ENCODE data around the gene MEGF6. TPM values are rescaled to one million over a fixed set of nuclear protein-coding genes. Genes with fewer than 3 reads are reported as not detected.

Gene MEGF6
- total RNA-seq, 1 experiment from 2014 or later = 14.3 TPM

DNA sequence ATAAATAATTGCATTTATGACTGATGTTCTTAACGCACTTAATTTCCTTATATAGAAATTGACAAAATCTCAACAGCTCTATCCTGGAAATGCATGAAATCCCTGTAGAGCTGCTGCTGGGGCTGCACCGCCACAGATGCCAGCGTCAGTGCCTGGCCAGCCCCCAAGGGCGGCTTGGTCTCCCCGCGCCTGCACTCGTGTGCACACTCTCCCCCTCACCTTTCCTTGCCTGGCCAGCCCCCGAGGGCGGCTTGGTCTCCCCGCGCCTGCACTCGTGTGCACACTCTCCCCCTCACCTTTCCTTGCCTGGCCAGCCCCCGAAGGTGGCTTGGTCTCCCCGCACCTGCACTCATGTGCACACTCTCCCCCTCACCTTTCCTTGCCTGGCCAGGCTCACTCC lies 24.8 kb upstream of the MEGF6 start:
- Mint-ChIP-seq H3K27ac (ENCODE audit: low read depth, unreplicated experiment) (no peak overlapping the region), H3K9me3 (ENCODE audit: unreplicated experiment) (no peaks in the 10 kb centered on the region), H3K36me3 (ENCODE audit: insufficient read depth, unreplicated experiment) (peaks cover 32% of the 10 kb centered on the region), H3K27me3 (ENCODE audit: insufficient read depth, unreplicated experiment) (no peaks in the 10 kb centered on the region), H3K4me3 (ENCODE audit: unreplicated experiment) (no peak overlapping the region), H3K4me1 (ENCODE audit: insufficient read depth, unreplicated experiment) (no peaks in the 10 kb centered on the region)
- TF ChIP-seq, protein P1, sequence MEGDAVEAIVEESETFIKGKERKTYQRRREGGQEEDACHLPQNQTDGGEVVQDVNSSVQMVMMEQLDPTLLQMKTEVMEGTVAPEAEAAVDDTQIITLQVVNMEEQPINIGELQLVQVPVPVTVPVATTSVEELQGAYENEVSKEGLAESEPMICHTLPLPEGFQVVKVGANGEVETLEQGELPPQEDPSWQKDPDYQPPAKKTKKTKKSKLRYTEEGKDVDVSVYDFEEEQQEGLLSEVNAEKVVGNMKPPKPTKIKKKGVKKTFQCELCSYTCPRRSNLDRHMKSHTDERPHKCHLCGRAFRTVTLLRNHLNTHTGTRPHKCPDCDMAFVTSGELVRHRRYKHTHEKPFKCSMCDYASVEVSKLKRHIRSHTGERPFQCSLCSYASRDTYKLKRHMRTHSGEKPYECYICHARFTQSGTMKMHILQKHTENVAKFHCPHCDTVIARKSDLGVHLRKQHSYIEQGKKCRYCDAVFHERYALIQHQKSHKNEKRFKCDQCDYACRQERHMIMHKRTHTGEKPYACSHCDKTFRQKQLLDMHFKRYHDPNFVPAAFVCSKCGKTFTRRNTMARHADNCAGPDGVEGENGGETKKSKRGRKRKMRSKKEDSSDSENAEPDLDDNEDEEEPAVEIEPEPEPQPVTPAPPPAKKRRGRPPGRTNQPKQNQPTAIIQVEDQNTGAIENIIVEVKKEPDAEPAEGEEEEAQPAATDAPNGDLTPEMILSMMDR (IDR thresholded peaks at IDR 0.05; ENCODE audit: unreplicated experiment) = no peak
- CTCF ChIA-PET = interaction anchor here (0.6 to 0.9 kb wide), 2 partner anchors 14 to 22 kb away, joined by 4 read pairs; partner anchors contain the start of gene WRAP73
- intact Hi-C loops (cut with micrococcal nuclease) = no loop called here
- POLR2A ChIA-PET = interaction anchor here (0.8 to 1.5 kb wide), 3 partner anchors 10 to 67 kb away, joined by 3 to 4 read pairs (median 3); no protein-coding TSS in a partner anchor
- DNase-seq (ENCODE audit: unreplicated experiment) = no peak
- no TSS peak for BruUV-seq (replicated peaks)

DNA sequence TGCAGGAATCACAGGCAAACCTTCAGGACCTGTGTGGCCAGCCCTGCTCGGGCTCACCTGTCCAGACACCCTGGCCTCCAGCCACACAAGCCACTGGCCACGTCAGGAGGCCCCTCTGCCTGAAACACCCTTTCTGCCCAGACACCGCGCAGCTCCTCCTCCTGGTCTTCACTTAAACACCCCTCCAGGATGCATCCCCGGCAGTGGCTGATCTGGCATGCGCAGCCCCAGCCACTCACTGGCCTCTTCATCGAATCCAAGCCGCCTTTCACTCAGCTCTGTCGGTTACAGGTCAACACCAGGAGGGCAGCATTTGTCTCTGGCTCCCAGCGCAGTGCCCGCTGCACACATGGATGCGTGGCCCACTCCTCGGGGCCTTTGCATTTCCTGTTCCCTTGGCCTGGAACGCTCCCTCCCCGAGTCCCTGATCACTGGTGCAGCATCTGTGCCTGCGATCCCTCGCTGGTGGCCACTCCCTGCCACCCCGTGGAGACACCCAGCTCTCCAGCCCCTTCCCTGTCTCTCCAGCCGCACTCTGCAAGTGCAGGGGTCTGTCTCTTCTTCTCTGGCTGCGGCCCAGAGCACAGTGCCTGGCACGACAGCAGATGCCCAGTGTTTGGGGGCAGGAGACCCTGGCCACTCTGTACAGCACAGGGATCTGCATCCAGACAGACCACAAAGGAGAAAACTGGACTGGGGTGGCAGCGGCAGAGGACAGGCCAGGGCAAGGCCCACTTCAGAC lies 22.9 kb upstream of the MEGF6 start:
- Mint-ChIP-seq H3K9me3 (ENCODE audit: unreplicated experiment) (no peaks in the 10 kb centered on the region), H3K4me1 (ENCODE audit: insufficient read depth, unreplicated experiment) (no peaks in the 10 kb centered on the region), H3K27ac (ENCODE audit: low read depth, unreplicated experiment) (no peak overlapping the region), H3K36me3 (ENCODE audit: insufficient read depth, unreplicated experiment) (peaks cover 46% of the 10 kb centered on the region), H3K27me3 (ENCODE audit: insufficient read depth, unreplicated experiment) (no peaks in the 10 kb centered on the region), H3K4me3 (ENCODE audit: unreplicated experiment) (no peak overlapping the region)
- BruUV-seq (replicated peaks) = no TSS peak
- intact Hi-C loops (cut with micrococcal nuclease) = no loop called here
- CTCF ChIA-PET = interaction anchor here (1.5 kb wide), 1 partner anchor 14 kb away, joined by 4 read pairs; no protein-coding TSS in a partner anchor
- TF ChIP-seq, protein P1 (IDR thresholded peaks at IDR 0.05; ENCODE audit: unreplicated experiment) = no peak
- no peak for DNase-seq (ENCODE audit: unreplicated experiment)
- POLR2A ChIA-PET = interaction anchor here (0.6 kb wide), 1 partner anchor 35 kb away, joined by 4 read pairs; no protein-coding TSS in a partner anchor

DNA sequence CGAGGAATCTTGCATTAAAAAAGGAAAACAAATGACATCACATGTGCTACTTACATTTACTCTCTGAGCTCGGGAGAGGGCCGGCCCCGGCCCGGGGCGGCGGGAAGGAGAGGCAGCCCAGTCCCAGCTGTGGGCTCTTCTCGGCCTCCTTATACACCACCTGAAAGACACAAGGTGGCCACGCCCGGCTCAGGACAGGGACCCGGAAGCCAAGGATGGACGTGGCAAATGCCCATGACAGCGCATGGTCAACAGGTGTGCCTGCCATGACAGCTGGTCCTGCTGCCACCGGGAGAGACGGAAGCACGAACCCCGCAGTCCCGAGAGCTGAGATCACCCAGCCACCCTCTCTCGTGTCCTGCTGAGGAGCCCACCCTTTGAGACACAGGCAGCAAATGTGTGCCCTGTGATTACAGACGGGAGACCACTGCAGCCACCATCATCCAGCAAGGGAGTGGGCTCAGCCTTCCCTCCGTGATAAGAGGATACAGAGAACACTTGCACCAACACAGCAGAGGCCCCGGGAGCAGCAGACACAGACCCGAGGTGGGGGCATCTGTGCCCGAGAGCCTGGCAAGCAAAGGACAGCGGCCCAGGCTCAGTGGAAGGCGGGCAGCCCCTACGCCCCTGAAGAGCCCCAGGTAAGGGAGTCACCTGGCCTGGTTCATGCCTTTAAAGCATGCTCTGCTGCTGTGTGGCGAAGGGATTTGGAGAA lies 22.2 kb upstream of the MEGF6 start:
- Mint-ChIP-seq H3K27me3 (ENCODE audit: insufficient read depth, unreplicated experiment) (no peaks in the 10 kb centered on the region), H3K27ac (ENCODE audit: low read depth, unreplicated experiment) (no peak overlapping the region), H3K4me3 (ENCODE audit: unreplicated experiment) (no peak overlapping the region), H3K9me3 (ENCODE audit: unreplicated experiment) (no peaks in the 10 kb centered on the region), H3K36me3 (ENCODE audit: insufficient read depth, unreplicated experiment) (peaks cover 51% of the 10 kb centered on the region), H3K4me1 (ENCODE audit: insufficient read depth, unreplicated experiment) (no peaks in the 10 kb centered on the region)
- POLR2A ChIA-PET = interaction anchor here (1.0 kb wide), 1 partner anchor 10 kb away, joined by 3 read pairs; no protein-coding TSS in a partner anchor
- TF ChIP-seq, protein P1 (IDR thresholded peaks at IDR 0.05; ENCODE audit: unreplicated experiment) = no peak
- intact Hi-C loops (cut with micrococcal nuclease) = no loop called here
- DNase-seq (ENCODE audit: unreplicated experiment) = no peak
- CTCF ChIA-PET = interaction anchor here (1.3 to 1.6 kb wide), 3 partner anchors 12 to 91 kb away, joined by 4 to 9 read pairs (median 6); no protein-coding TSS in a partner anchor
- no TSS peak for BruUV-seq (replicated peaks)

DNA sequence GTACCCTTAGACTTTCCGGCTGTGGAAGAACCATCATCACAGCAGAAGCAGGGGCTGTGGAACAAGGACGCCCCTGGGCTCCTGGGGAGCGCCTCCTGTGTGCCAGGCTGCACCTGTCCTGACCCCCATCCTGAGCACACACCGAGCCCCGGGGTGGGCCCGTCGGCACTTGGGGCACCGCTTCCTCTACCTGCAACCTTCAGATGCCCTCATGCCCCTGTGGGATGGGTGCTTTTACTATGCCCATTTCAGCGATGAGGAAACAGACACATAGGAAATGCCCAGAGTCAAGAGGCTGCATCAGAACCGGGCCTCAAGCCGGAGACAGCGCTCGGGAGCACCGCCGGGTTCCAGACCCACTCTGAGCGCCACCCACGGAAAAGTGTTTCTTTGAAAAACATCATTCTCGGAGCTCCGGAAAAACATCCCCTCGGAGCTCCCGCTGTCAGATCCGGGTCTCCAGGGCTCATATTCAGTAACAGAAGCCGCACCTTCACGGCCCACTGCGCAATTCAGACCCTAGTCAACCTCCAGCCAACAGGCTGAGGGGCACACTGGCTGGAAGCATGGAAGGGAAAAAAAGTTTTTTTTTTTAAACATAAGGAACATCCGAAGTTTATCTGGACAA lies 21.5 kb upstream of the MEGF6 start:
- TF ChIP-seq, protein P1 (IDR thresholded peaks at IDR 0.05; ENCODE audit: unreplicated experiment) = no peak
- ChIA-PET CTCF (interaction anchor here (1.3 to 1.6 kb wide), 3 partner anchors 11 to 92 kb away, joined by 4 to 9 read pairs (median 6); no protein-coding TSS in a partner anchor), POLR2A (interaction anchor here (1.0 kb wide), 1 partner anchor 10 kb away, joined by 3 read pairs; no protein-coding TSS in a partner anchor)
- Mint-ChIP-seq H3K27ac (ENCODE audit: low read depth, unreplicated experiment) (no peak overlapping the region), H3K4me1 (ENCODE audit: insufficient read depth, unreplicated experiment) (no peaks in the 10 kb centered on the region), H3K4me3 (ENCODE audit: unreplicated experiment) (no peak overlapping the region), H3K36me3 (ENCODE audit: insufficient read depth, unreplicated experiment) (peaks cover 50% of the 10 kb centered on the region), H3K27me3 (ENCODE audit: insufficient read depth, unreplicated experiment) (no peaks in the 10 kb centered on the region), H3K9me3 (ENCODE audit: unreplicated experiment) (no peaks in the 10 kb centered on the region)
- no TSS peak for BruUV-seq (replicated peaks)
- intact Hi-C loops (cut with micrococcal nuclease) = no loop called here
- DNase-seq (ENCODE audit: unreplicated experiment) = no peak

All from MCF 10A (cell line).